Measurements from ENCODE around the gene ARL15.

The ARL15 gene

DNA sequence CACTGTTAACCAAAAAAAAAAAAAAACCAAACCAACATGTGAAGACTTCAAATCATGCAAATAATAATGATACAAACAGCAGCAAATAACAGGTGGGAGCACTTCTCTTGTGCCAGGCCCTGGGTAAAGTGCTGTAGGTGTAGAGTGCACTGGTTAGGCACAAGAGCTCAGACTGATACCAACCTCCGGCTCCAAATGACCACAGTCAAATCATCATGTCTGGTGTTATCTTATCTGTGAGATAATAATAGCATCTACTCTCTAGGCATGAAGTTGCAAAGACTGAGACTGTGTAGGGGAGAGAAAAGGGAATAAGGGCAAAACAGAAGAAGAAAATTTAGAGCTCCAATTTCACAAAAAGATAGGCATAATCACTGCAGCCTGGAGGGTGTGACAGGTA lies 159.5 kb downstream of the ARL15 start:
- DNase-seq (ENCODE audit: low read depth), result no peak

GRCh38 chr5:54148858-54149257 lies 161.5 kb downstream of the ARL15 start:
- no peak for DNase-seq (ENCODE audit: low read depth)

DNA sequence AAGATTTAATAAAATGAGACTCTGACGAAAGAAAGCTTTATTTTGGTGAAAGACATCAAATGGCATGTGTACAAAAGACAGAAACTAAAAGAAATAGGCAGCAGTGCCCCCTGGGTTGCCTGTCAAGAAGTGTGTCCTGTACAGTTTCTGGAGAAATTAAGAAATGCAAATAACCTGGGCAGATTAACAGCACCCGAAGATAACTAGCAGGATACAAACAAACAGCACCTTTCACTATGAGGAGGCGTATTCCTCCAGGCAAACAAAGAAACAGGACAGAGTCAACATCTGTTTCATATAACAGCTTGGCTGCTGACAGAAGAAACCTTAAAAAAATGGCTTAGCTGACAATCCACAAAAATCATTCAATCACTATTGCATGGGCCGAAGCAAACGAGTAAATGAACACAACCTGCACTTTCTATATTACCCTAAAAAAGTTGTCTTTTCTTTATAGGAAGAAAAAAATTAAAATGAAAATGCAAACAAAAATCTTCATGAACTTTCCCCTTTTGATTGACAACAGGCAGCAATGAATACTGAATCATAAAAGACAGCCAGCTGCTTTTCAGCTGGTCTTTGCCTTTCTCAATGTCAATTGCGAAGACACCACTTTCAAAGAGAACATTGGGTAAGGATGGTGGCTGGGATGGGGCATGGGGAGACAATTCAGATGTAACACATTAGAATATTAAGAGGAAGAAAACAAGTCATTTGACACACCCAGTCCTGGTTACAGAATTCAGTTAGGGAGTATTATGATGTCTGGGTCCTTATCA lies 162.1 kb downstream of the ARL15 start:
- peak; percentile 24 for DNase-seq (ENCODE audit: low read depth)

GRCh38 chr5:54146916-54147315 lies 163.5 kb downstream of the ARL15 start:
- no peak for DNase-seq (ENCODE audit: low read depth)

- no peak for DNase-seq (ENCODE audit: low read depth)
These were observed 164.0 kb downstream of the ARL15 start for GRCh38 chr5:54146390-54146789.

DNA sequence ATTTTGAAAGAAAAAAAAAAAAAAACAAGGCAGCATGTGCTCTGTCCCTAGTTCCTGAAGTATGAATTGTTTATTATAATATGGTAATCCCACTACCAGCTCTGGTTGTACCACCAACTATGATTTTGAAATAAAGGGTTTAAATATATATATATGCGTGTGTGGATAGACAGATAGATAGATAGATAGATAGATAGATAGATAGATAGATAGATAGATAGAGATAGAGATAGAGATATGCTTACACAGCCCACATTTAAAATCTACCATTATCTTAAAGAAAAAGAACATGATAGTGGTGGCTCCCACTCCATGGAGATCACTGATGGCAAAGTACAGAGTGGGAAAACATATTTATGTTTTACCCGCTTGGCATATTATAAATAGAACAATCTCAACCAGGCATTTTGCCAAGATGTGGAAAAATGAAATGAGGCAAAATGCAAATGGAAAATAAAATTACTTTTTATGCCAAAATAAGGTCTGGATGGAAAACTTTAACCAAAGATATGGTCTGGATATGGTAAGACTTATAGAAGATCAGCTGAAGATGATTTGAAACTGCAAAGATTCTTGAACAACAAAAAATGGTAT lies 170.0 kb downstream of the ARL15 start:
- no peak for DNase-seq (ENCODE audit: low read depth)

DNA sequence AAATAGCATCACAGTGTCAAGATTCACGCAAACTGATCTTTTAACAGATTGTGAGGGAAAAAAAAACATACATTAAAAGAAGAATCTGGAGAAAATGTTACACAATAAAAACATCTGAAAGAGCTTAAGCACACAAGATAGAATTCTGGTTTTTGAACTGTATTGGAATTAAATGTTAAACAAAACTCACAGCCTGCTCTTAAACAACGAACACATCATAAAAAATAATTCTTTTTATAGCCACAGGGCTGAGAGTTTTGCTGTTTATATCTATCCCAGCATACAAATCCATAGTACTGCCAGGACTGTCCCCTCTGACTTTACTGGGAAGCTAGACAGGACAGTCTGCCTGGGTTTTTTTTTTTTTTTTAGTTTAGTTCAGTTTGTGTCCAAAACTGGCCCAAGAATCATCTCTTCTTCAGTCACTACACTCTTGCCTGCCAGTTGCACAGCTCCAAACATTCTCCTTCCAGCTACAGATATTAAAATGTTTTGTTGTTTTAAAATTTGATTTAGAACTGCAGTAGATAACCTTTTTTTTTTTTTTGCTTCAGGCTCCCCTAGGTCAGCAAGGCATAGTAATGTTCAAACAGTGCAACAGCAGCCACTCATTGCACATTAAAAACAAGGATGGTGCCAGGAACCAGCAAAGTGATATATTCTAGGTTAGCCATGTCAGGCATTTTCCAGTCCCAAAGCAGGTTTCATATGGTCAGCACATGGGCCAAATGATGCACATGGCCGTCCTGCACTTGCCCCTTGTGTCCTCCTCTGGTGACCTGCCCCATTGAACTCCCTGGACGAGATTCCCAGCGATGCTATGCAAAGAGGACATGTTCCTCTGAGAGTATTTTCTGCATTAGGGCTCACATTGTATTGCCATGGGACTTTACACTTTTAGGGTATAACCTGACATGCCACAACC lies 173.6 kb downstream of the ARL15 start:
- DNase-seq (ENCODE audit: low read depth), result peak; percentile 24

DNA sequence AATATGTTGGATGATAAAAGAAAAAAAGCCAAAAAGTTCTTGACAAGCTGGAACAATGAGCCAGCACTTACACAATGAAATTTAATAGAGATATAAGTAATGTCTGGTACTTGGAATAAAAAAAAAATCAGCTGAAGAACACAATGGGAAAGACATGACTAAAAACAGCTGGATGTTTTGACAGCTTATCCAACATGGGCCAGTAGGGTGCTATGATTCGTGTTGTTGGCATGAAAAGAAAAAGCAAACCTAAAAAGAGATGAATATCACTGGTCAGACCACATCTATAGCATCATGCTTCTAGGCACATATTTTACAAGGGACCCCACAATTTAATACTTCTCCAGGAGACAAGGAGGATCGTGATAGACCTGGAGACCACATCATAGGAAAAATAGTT lies 175.3 kb downstream of the ARL15 start:
- peak; percentile 33 for DNase-seq (ENCODE audit: low read depth)

DNA sequence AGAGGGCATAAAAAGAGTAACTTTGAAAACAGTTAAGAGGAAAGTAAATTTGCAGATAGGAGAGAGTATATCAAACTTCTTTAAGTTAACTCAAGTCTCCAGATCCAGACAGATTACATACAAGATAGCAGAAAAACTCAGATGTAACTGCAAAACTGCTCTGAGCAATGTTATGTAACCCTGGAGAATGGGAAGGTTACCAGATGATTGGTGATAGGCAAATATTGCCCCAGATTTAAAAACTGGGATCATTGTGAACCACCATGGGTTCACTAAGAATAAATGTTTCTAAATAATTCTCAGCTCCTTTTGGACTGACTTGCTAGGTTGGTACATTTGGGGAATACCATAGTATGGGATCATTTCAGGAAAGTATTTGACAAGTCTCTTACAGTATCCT lies 176.5 kb downstream of the ARL15 start:
- no peak for DNase-seq (ENCODE audit: low read depth)

DNA sequence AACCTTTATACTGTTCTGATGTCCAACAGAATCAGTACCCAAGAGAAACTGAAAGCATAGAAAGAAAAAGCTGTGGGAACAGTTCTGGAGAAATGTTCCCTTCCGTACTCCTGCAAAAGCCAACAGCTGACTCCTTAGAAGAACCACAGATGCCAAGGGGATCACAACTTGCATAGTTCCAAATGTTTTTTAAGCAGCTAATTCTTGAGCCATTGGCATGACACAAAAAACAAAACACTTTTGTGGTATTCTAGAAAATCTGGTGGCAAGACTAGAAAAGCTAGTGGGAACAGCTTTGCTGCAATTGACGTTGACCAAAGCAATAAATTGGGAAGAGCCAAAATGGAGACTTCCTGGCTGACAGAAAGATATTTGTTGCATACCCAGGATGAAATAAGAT lies 189.9 kb downstream of the ARL15 start:
- no peak for DNase-seq (ENCODE audit: low read depth)

GRCh38 chr5:54117957-54118356 lies 192.4 kb downstream of the ARL15 start:
- no peak for DNase-seq (ENCODE audit: low read depth)

GRCh38 chr5:54115735-54116403 lies 194.5 kb downstream of the ARL15 start:
- DNase-seq (ENCODE audit: low read depth), result no peak

GRCh38 chr5:54113060-54113459 lies 197.3 kb downstream of the ARL15 start:
- no peak for DNase-seq (ENCODE audit: low read depth)

- no peak for DNase-seq (ENCODE audit: low read depth)
These were observed 200.6 kb downstream of the ARL15 start for GRCh38 chr5:54109626-54110330.

DNA sequence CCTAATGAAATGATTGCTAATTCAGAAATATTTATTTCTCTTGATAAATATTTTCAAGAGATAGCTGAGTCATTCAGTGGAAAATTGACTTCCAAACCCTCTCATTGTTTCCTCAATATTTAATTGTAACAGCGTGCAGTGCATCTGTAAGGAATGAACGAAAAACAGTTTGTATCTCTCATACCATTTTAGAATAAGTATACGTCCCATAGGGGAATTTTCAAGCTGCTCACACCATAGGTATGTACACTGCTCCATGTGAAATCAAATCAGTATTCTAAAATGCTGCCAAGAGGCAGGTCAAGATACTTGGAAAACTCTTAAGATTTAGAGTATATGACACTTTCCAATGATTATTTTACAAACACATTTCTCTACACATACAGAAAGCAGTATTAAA lies 202.2 kb downstream of the ARL15 start:
- no peak for DNase-seq (ENCODE audit: low read depth)

GRCh38 chr5:54103871-54104270 lies 206.5 kb downstream of the ARL15 start:
- no peak for DNase-seq (ENCODE audit: low read depth)

DNA sequence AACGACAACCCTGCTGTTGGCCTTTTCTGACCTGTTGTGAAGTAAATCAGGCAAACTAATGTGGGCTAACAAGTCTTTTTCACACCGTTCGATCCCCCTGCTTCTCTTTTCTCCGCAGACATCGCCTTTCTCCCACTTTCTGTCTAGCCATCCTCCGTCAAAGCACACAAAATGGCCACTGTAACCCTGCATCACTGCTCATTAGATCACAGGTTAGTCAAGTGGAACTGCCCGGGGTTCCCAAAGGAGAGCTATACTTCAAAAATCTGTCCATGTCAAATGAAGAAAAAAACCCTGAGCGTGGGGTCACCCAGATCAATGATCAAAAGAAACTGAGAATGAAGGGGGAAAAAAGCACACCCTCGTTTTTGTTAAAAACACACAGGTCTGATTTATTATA lies 212.1 kb downstream of the ARL15 start:
- DNase-seq (ENCODE audit: low read depth), result no peak

DNA sequence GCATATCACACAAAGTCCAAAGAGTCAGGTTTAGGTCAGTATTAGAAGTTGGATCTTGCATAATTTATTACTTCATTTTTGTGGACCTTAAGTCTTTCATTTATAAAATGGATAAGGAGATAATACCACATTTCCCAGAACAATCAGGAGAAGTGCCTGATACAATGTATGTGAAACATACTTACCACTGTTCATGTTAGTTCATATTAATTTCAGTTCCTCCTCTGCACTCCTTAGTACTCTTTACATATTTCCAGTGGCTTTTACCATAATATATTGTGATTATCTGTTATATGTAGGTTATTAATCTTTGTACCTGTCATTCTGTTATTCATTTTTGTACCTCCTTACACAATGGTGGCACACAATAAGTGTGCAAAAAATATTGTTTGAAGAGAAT lies 214.4 kb downstream of the ARL15 start:
- no peak for DNase-seq (ENCODE audit: low read depth)

- no peak for DNase-seq (ENCODE audit: low read depth)
These were observed 215.7 kb downstream of the ARL15 start for GRCh38 chr5:54094706-54095105.

DNA sequence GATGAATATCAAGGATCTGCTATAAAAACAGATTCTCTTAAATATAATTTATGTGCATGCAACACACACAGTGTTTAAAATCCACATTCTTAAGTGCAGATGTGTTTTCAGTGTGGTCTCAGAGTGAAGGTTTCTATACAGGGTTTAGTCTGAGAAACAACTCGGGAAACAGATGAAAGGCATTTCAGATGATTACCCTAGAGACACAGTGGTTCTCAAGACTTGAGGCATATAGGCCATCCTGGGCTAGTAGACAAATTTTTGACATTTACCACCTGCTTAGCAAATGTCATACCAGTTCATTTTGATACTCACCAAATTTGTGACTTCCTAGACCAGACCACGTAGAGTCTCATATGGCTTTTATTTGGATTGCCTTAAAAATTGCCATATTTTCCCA lies 216.5 kb downstream of the ARL15 start:
- no peak for DNase-seq (ENCODE audit: low read depth)

- DNase-seq (ENCODE audit: low read depth), result no peak
These were observed 217.3 kb downstream of the ARL15 start for GRCh38 chr5:54093081-54093492.
